Left forelimb (tissue), 1 donor: Measurements from ENCODE around the gene NOS1AP.
"Not testable (repeated sequence)": the region's sequence is repeated elsewhere in the genome, so short reads cannot be mapped to it uniquely, and the experiment has no call there.

ENCODE experiments used
- DNase-seq: peaks from one replicate; pipeline ENCODE4 v3.0.0-alpha.2; 2018; ENCODE audit warnings: low spot score

The NOS1AP gene

GRCh38 chr1:162069334-162070093 is at the start of gene NOS1AP:
Gene NOS1AP (plus strand): TSS chr1:162069691. CDS start chr1:162070178, 487 bp downstream.
- peak; percentile 82 for DNase-seq

GRCh38 chr1:162020150-162020549 is 49.3 kb upstream of the NOS1AP start:
- no peak for DNase-seq

- DNase-seq: no peak
Measured at GRCh38 chr1:162021124-162021523, 48.4 kb upstream of the NOS1AP start.

- DNase-seq: no peak
Measured at GRCh38 chr1:162022626-162023025, 46.9 kb upstream of the NOS1AP start.

GRCh38 chr1:162023181-162023546 is 46.3 kb upstream of the NOS1AP start:
- DNase-seq: no peak

GRCh38 chr1:162023547-162024501 is 45.7 kb upstream of the NOS1AP start, which contains the start of gene OLFML2B:
Gene OLFML2B (minus strand): TSS chr1:162023869. CDS start chr1:162023430, 439 bp downstream.
- peak; percentile 86 for DNase-seq

- no peak for DNase-seq
Measured at GRCh38 chr1:162025541-162025940, 44.0 kb upstream of the NOS1AP start.

- no peak for DNase-seq
Measured at GRCh38 chr1:162026881-162027280, 42.6 kb upstream of the NOS1AP start.

- no peak for DNase-seq
Measured at GRCh38 chr1:162028726-162029125, 40.8 kb upstream of the NOS1AP start.

GRCh38 chr1:162029157-162029556 is 40.3 kb upstream of the NOS1AP start:
- DNase-seq: no peak

GRCh38 chr1:162030759-162031280 is 38.7 kb upstream of the NOS1AP start:
- no peak for DNase-seq

GRCh38 chr1:162033428-162033827 is 36.1 kb upstream of the NOS1AP start:
- no peak for DNase-seq

GRCh38 chr1:162035241-162035640 is 34.2 kb upstream of the NOS1AP start:
- DNase-seq: no peak

- no peak for DNase-seq
Measured at GRCh38 chr1:162036163-162036562, 33.3 kb upstream of the NOS1AP start.

- DNase-seq: no peak
Measured at GRCh38 chr1:162038624-162039023, 30.9 kb upstream of the NOS1AP start.

GRCh38 chr1:162040001-162040400 is 29.5 kb upstream of the NOS1AP start:
- DNase-seq: no peak

GRCh38 chr1:162040657-162041056 is 28.8 kb upstream of the NOS1AP start:
- no peak for DNase-seq

- no peak for DNase-seq
Measured at GRCh38 chr1:162042361-162042760, 27.1 kb upstream of the NOS1AP start.

- DNase-seq: no peak
Measured at GRCh38 chr1:162046921-162047320, 22.6 kb upstream of the NOS1AP start.

- not testable (repeated sequence) for DNase-seq
Measured at GRCh38 chr1:162053949-162054348, 15.5 kb upstream of the NOS1AP start.

- no peak for DNase-seq
Measured at GRCh38 chr1:162055062-162055461, 14.4 kb upstream of the NOS1AP start.

GRCh38 chr1:162056043-162056442 is 13.4 kb upstream of the NOS1AP start:
- DNase-seq: no peak

- no peak for DNase-seq
Measured at GRCh38 chr1:162056579-162056978, 12.9 kb upstream of the NOS1AP start.
